OCI-LY3 (cell line): ENCODE measurements around the gene TSPEAR.
"Not testable (repeated sequence)": the region's sequence is repeated elsewhere in the genome, so short reads cannot be mapped to it uniquely, and the experiment has no call there.

Experiments used
- H2AFZ ChIP-seq: fragments of 200-600, 300-600 bp; shearing (Covaris generic); 2 replicates; pipeline ENCODE4 v1.6.0; 2014; ENCODE audit warnings: antibody characterized with exemption, low read depth, low read length
- H3K27ac ChIP-seq: fragments of 200-600, 300-600 bp; sonication (generic); 2 replicates; pipeline ENCODE4 v1.5.1; 2014; ENCODE audit warnings: mild to moderate bottlenecking, low read length, moderate library complexity, mixed read lengths
- H3K27me3 ChIP-seq: fragments of 200-600, 300-600 bp; sonication (generic); 2 replicates; pipeline ENCODE4 v1.6.1; 2014; ENCODE audit warnings: low read depth, low read length, mixed read lengths
- H3K36me3 ChIP-seq: fragments of 200-600, 300-600 bp; sonication (generic); replicated peaks from 2 replicates; pipeline ENCODE3; 2014; ENCODE audit warnings: low read depth, low read length, mixed read lengths
- H3K4me1 ChIP-seq: fragments of 300-600, 200-600 bp; sonication (generic); 2 replicates; pipeline ENCODE4 v1.6.1; 2014; ENCODE audit warnings: low read length, mixed read lengths
- H3K4me2 ChIP-seq: fragments of 200-600, 300-600 bp; sonication (generic); 2 replicates; pipeline ENCODE4 v1.6.1; 2014; ENCODE audit warnings: low read length, mixed read lengths
- H3K4me3 ChIP-seq: fragments of 300-600, 200-600 bp; sonication (generic); 2 replicates; pipeline ENCODE4 v1.5.1; 2014; ENCODE audit warnings: antibody characterized with exemption, mild to moderate bottlenecking, low read length, moderate library complexity
- H3K79me2 ChIP-seq: fragments of 300-600, 200-600 bp; shearing (Covaris generic); 2 replicates; pipeline ENCODE4 v1.6.1; 2014; ENCODE audit warnings: mild to moderate bottlenecking, low read length, mixed read lengths
- H3K9ac ChIP-seq: fragments of 300-600, 200-600 bp; shearing (Covaris generic); 2 replicates; pipeline ENCODE4 v1.6.0; 2014; ENCODE audit warnings: mild to moderate bottlenecking, low read length, moderate library complexity
- H3K9me3 ChIP-seq: fragments of 200-600, 300-600 bp; shearing (Covaris generic); 2 replicates; pipeline ENCODE4 v1.6.1; 2014; ENCODE audit warnings: low read length, mixed read lengths; ENCODE audit not compliant: insufficient read depth
- H4K20me1 ChIP-seq: fragments of 200-600, 300-600 bp; sonication (generic); 2 replicates; pipeline ENCODE4 v1.6.1; 2016; ENCODE audit warnings: low read length, mixed read lengths; ENCODE audit not compliant: insufficient read depth
- CTCF ChIP-seq: fragments of 200-600, 300-600 bp; sonication (generic); IDR thresholded peaks from 2 replicates; pipeline ENCODE4 v1.5.1; 2014; ENCODE audit warnings: antibody characterized with exemption, low read length, low read depth
- EZH2phosphoT487 ChIP-seq: fragments of 200-600 bp; shearing (Covaris generic); IDR thresholded peaks from 2 replicates; pipeline ENCODE4 v1.6.1; 2018; ENCODE audit warnings: antibody characterized with exemption, mixed run types, low read depth

The TSPEAR gene

GRCh38 chr21:44505673-44506278 is 205.6 kb downstream of the TSPEAR start:
- Histone ChIP-seq H3K4me1 (peaks cover 2% of the 10 kb centered on the region; the same call in 1 of the 2 replicates), H3K27ac (no peak overlapping the region), H3K9me3 (no peaks in the 10 kb centered on the region), H3K4me3 (no peak overlapping the region), H4K20me1 (no peaks in the 10 kb centered on the region), H3K4me2 (no peak overlapping the region), H3K36me3 (no peaks in the 10 kb centered on the region), H3K9ac (no peak overlapping the region), H3K79me2 (no peaks in the 10 kb centered on the region), H3K27me3 (no peaks in the 10 kb centered on the region), H2AFZ (no peak overlapping the region)
- TF ChIP-seq EZH2phosphoT487 (no peak), CTCF (no peak)

- H3K9ac ChIP-seq, result no peak overlapping the region
- TF ChIP-seq CTCF, result no peak
- no peak for TF ChIP-seq EZH2phosphoT487
- H3K36me3 ChIP-seq, result no peaks in the 10 kb centered on the region
- H3K4me2 ChIP-seq, result no peak overlapping the region
- no peaks in the 10 kb centered on the region for H3K9me3 ChIP-seq
- H3K4me3 ChIP-seq, result no peak overlapping the region
- H2AFZ ChIP-seq, result no peak overlapping the region
- no peaks in the 10 kb centered on the region for H3K79me2 ChIP-seq
- H3K27ac ChIP-seq, result no peak overlapping the region
- H4K20me1 ChIP-seq, result no peaks in the 10 kb centered on the region
- H3K4me1 ChIP-seq, result no peaks in the 10 kb centered on the region; the same call in 1 of the 2 replicates
- H3K27me3 ChIP-seq, result no peaks in the 10 kb centered on the region
These were observed 207.4 kb downstream of the TSPEAR start for GRCh38 chr21:44503901-44504399.

- H3K4me2 ChIP-seq, H3K79me2 ChIP-seq, H3K27ac ChIP-seq, H3K4me3 ChIP-seq, H3K9me3 ChIP-seq, H3K36me3 ChIP-seq, H3K4me1 ChIP-seq, H3K27me3 ChIP-seq, H3K9ac ChIP-seq, H4K20me1 ChIP-seq, H2AFZ ChIP-seq: not testable (repeated sequence)
These were observed 208.1 kb downstream of the TSPEAR start for GRCh38 chr21:44503006-44503889.

- Histone ChIP-seq H3K36me3 (no peaks in the 10 kb centered on the region), H3K9me3 (no peaks in the 10 kb centered on the region), H3K9ac (no peak overlapping the region), H3K4me1 (no peaks in the 10 kb centered on the region; the same call in 1 of the 2 replicates), H2AFZ (no peak overlapping the region), H3K4me3 (no peak overlapping the region), H3K27me3 (peaks cover 3% of the 10 kb centered on the region; the same call in 1 of the 2 replicates), H3K79me2 (no peaks in the 10 kb centered on the region), H3K27ac (no peak overlapping the region), H4K20me1 (no peaks in the 10 kb centered on the region), H3K4me2 (no peak overlapping the region)
- TF ChIP-seq CTCF (no peak), EZH2phosphoT487 (no peak)
These were observed 209.0 kb downstream of the TSPEAR start for GRCh38 chr21:44502171-44502958.
